ENCODE data around the gene NDUFA7.

The NDUFA7 gene

DNA sequence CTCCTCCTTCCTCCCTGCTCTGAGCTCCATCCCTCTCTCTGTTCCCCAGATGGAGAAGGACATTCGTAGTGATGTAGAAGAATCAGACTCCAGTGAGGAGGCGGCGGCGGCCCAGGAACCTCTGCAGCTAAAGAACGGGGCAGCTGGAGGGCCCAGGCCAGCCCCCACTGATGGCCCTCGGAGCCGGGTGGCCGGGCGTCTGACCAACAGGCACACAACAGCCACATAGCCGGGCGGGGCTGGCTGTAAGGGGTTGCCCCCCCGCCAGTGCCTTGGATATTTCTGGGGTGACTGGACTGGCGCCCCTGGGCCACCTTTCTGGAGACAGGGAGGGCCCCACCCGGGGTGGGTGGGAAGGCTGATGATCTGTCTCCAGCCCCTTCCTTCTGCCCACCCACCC lies 59.3 kb downstream of the NDUFA7 start:
- H3K4me1 ChIP-seq (ENCODE audit: control insufficient read depth, low read length), result no peaks in the 10 kb centered on the region
- no peaks in the 10 kb centered on the region for H3K79me2 ChIP-seq (ENCODE audit: control insufficient read depth, low read length)
- H3K4me3 ChIP-seq (ENCODE audit: low read length), result no peak overlapping the region
- H3K27ac ChIP-seq (ENCODE audit: low read depth, low read length), result no peak overlapping the region
- no peaks in the 10 kb centered on the region for H3K36me3 ChIP-seq (ENCODE audit: control insufficient read depth, low read length)
- H3K4me2 ChIP-seq (ENCODE audit: low read length), result no peak overlapping the region
- 0 out of 2 replicates have a peak, but pooled peaks cover 2% of the 10 kb centered on the region for H3K27me3 ChIP-seq (ENCODE audit: control insufficient read depth, low read length)
- no peaks in the 10 kb centered on the region for H3F3A ChIP-seq (ENCODE audit: control insufficient read depth, insufficient read depth)
- TF ChIP-seq CTCF (IDR thresholded peaks at IDR 0.05; ENCODE audit: low read depth, low read length, poor library complexity, severe bottlenecking) (no peak), EZH2phosphoT487 (IDR thresholded peaks at IDR 0.05; ENCODE audit: borderline replicate concordance, low read length) (no peak)
- 0 out of 2 replicates have a peak, but pooled peaks cover 2% of the 10 kb centered on the region for H4K20me1 ChIP-seq (ENCODE audit: control insufficient read depth, insufficient read depth, low read depth, low read length)
- no peaks in the 10 kb centered on the region for H3K9me3 ChIP-seq (ENCODE audit: control insufficient read depth, insufficient read depth, low read length)
- H3K9me2 ChIP-seq (replicated peaks; ENCODE audit: control insufficient read depth, low read length), result no peaks in the 10 kb centered on the region

DNA sequence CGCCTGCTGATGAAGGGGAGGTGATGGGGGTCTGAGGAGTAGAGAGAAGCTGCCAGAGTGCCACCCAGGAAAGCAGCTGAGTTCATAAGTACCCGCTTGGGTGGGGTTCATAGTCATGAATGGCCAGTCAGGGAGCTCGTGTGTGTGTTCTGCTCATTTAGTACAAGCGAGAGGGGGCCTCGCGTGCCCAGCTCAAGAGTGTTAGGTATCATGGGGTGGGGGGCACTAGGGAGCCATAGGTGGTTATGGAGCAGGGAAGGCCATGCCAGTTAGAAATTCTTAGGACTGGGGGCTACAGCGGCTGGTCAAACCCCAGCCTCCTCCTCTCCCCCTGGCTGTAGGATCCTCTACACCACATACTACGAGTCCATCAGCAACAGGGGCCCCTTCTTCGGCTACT lies 59.8 kb downstream of the NDUFA7 start:
- Histone ChIP-seq H3K27me3 (ENCODE audit: control insufficient read depth, low read length) (0 out of 2 replicates have a peak, but pooled peaks cover 2% of the 10 kb centered on the region), H4K20me1 (ENCODE audit: control insufficient read depth, insufficient read depth, low read depth, low read length) (0 out of 2 replicates have a peak, but pooled peaks cover 2% of the 10 kb centered on the region), H3K9me3 (ENCODE audit: control insufficient read depth, insufficient read depth, low read length) (no peaks in the 10 kb centered on the region), H3K36me3 (ENCODE audit: control insufficient read depth, low read length) (no peaks in the 10 kb centered on the region), H3K4me2 (ENCODE audit: low read length) (no peak overlapping the region), H3F3A (ENCODE audit: control insufficient read depth, insufficient read depth) (no peaks in the 10 kb centered on the region), H3K9me2 (replicated peaks; ENCODE audit: control insufficient read depth, low read length) (no peaks in the 10 kb centered on the region), H3K27ac (ENCODE audit: low read depth, low read length) (no peak overlapping the region), H3K4me3 (ENCODE audit: low read length) (no peak overlapping the region), H3K79me2 (ENCODE audit: control insufficient read depth, low read length) (no peaks in the 10 kb centered on the region), H3K4me1 (ENCODE audit: control insufficient read depth, low read length) (no peaks in the 10 kb centered on the region)
- no peak for TF ChIP-seq EZH2phosphoT487 (IDR thresholded peaks at IDR 0.05; ENCODE audit: borderline replicate concordance, low read length)

Data from DOHH2 (cell line).